Osteoblast (primary cell): ENCODE measurements around the gene SARDH. TPM values are rescaled to one million over a fixed set of nuclear protein-coding genes. Genes with fewer than 3 reads are reported as not detected.
A peak's percentile ranks its signal among the peaks of the same experiment; 100 is the strongest.

Experiments used
- DNase-seq: peaks from one replicate; pipeline ENCODE4 v3.0.0; 2011; ENCODE audit warnings: low spot score, mixed read lengths; ENCODE audit not compliant: insufficient read length; ENCODE audit errors: missing footprints
- H2AFZ ChIP-seq: 2 replicates; pipeline ENCODE4 v1.6.0; 2011; ENCODE audit warnings: mild to moderate bottlenecking, low read length
- H3K27ac ChIP-seq: 2 replicates; pipeline ENCODE4 v1.5.1; 2011; ENCODE audit warnings: mild to moderate bottlenecking, low read depth, low read length, moderate library complexity
- H3K27me3 ChIP-seq: 2 replicates; pipeline ENCODE4 v1.6.0; 2012; ENCODE audit warnings: mild to moderate bottlenecking, control low read depth, inconsistent platforms, low read length, moderate library complexity; ENCODE audit not compliant: insufficient read depth
- H3K36me3 ChIP-seq: 2 replicates; pipeline ENCODE4 v1.5.1; 2011; ENCODE audit warnings: mild to moderate bottlenecking, low read length, control low read depth, moderate library complexity; ENCODE audit not compliant: insufficient read depth
- H3K4me1 ChIP-seq: 2 replicates; pipeline ENCODE4 v1.5.1; 2011; ENCODE audit warnings: mild to moderate bottlenecking, low read length, control low read depth, moderate library complexity; ENCODE audit not compliant: insufficient read depth
- H3K4me2 ChIP-seq: 2 replicates; pipeline ENCODE4 v1.6.0; 2011; ENCODE audit warnings: mild to moderate bottlenecking, low read length; ENCODE audit not compliant: insufficient read depth
- H3K4me3 ChIP-seq: fragments of 200-600 bp; sonication (generic); 3 replicates; pipeline ENCODE4 v1.5.1; 2012; ENCODE audit warnings: mild to moderate bottlenecking, low read length, inconsistent platforms; ENCODE audit not compliant: insufficient read depth
- H3K79me2 ChIP-seq: 2 replicates; pipeline ENCODE4 v1.6.0; 2012; ENCODE audit warnings: mild to moderate bottlenecking, low read length, control low read depth, inconsistent platforms; ENCODE audit not compliant: insufficient read depth
- H3K9me3 ChIP-seq: 2 replicates; pipeline ENCODE4 v1.5.1; 2011; ENCODE audit warnings: low read depth, low read length, control low read depth
- H4K20me1 ChIP-seq: 2 replicates; pipeline ENCODE4 v1.6.0; 2012; ENCODE audit warnings: mild to moderate bottlenecking, low read length, control low read depth; ENCODE audit not compliant: insufficient read depth
- total RNA-seq: library from RNA; depleted of rRNA; stranded (reverse); fragments of >200 nt; gene quantifications from 2 replicates; pipeline ENCODE4 v1.2.3, GENCODE V29; 2012
- TF ChIP-seq, protein P1 (sequence below): IDR thresholded peaks from 2 replicates; pipeline ENCODE4 v1.5.1; 2011; ENCODE audit warnings: mild to moderate bottlenecking, low read depth, low read length, moderate library complexity; ENCODE audit errors: extremely low read depth

SARDH gene
- total RNA-seq, 1 donor: 5.4 TPM

DNA sequence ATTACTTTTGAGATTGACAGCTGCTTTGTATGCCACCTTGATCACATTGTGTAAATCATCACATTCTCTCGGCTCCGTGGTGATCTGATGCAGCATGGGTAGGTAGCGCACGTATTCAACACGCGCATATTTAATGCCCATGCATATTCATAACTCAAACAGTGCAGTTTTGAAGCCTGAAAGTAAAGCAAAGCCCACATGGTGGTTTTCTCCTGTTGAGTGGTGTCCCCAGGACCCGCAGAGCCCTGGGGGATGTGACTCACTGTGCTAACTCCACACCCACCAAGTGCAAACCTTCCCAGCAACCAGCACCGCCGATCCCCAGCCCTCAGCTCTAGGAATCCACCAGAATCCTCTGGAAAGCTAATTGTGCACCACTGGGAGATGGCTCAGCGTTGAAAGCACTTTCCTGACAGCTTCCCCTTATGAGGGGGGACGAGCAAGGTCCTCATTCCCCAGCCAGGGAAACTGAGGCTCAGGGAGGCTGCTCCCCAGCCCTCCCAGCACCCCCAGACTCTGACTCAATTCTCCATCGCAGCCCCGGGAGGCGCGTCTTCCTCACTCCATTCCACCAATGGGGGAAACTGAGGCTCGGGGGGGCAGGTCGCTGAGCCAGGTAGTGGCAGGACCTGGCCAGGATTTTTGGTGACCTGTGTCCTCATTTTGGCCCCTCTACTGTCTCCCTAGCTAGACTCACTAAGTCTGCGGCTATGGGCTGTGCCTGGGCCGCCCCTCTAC, 46.4 kb downstream of the SARDH start:
- Histone ChIP-seq H4K20me1 (no peaks in the 10 kb centered on the region), H3K27ac (no peak overlapping the region), H3K4me1 (peaks cover 11% of the 10 kb centered on the region), H3K9me3 (no peaks in the 10 kb centered on the region), H3K27me3 (no peaks in the 10 kb centered on the region), H3K4me3 (no peak overlapping the region), H2AFZ (no peak overlapping the region), H3K36me3 (no peaks in the 10 kb centered on the region), H3K4me2 (no peak overlapping the region), H3K79me2 (no peaks in the 10 kb centered on the region)
- peak; percentile 95 for DNase-seq
- TF ChIP-seq, protein P1, sequence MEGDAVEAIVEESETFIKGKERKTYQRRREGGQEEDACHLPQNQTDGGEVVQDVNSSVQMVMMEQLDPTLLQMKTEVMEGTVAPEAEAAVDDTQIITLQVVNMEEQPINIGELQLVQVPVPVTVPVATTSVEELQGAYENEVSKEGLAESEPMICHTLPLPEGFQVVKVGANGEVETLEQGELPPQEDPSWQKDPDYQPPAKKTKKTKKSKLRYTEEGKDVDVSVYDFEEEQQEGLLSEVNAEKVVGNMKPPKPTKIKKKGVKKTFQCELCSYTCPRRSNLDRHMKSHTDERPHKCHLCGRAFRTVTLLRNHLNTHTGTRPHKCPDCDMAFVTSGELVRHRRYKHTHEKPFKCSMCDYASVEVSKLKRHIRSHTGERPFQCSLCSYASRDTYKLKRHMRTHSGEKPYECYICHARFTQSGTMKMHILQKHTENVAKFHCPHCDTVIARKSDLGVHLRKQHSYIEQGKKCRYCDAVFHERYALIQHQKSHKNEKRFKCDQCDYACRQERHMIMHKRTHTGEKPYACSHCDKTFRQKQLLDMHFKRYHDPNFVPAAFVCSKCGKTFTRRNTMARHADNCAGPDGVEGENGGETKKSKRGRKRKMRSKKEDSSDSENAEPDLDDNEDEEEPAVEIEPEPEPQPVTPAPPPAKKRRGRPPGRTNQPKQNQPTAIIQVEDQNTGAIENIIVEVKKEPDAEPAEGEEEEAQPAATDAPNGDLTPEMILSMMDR: no peak

DNA sequence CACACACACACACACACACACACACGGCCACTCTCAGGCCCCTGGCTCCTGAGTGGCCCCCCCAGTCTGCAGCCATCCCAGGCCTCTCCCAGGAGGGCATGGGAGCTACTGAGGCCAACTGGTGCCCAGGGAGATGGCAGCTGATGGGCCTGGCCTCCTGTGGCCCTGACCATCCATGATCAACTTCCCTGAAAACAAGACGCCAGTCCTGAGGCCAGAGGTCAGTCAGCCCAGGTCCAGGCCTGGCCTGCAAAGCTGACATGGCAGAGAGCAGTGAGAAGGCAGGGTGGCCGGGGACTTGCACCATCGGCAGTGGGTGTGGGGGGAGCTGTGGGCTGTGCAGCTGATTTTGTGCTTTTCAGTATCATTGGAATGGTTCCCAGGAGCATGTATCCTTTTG, 47.0 kb downstream of the SARDH start:
- Histone ChIP-seq H2AFZ (no peak overlapping the region), H3K79me2 (no peaks in the 10 kb centered on the region), H3K9me3 (no peaks in the 10 kb centered on the region), H3K4me1 (peaks cover 11% of the 10 kb centered on the region), H3K4me2 (no peak overlapping the region), H4K20me1 (no peaks in the 10 kb centered on the region), H3K4me3 (no peak overlapping the region), H3K27ac (no peak overlapping the region), H3K36me3 (no peaks in the 10 kb centered on the region), H3K27me3 (no peaks in the 10 kb centered on the region)
- TF ChIP-seq, protein P1: no peak
- DNase-seq: no peak

DNA sequence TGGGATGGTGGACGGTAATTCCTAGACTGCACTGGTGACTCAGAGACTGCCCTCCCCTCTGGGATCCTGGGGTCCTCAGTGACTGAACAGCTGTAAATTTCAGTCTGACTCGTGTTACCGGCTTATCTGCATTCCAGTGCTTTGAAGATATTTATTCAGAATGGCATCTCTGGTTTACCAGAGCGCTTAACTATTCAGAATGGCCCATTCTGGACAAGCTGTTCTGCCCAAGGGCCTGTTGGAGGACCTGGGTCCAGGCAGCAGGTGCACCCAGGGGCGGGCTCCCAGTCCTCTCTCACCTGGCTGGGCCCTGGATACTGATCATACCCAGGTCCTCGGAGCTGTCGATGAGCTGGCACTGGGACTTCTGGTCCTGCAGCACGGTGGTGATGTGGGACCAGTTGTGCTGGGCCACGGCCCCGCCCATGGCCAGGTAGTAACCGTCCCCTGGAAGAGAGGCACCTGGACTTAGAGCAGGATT, 48.0 kb downstream of the SARDH start:
- Histone ChIP-seq H2AFZ (no peak overlapping the region), H3K4me3 (no peak overlapping the region), H3K79me2 (no peaks in the 10 kb centered on the region), H3K27ac (no peak overlapping the region), H3K4me2 (no peak overlapping the region), H4K20me1 (no peaks in the 10 kb centered on the region), H3K27me3 (no peaks in the 10 kb centered on the region), H3K36me3 (no peaks in the 10 kb centered on the region), H3K4me1 (peaks cover 11% of the 10 kb centered on the region), H3K9me3 (no peaks in the 10 kb centered on the region)
- TF ChIP-seq, protein P1: no peak
- DNase-seq: no peak

DNA sequence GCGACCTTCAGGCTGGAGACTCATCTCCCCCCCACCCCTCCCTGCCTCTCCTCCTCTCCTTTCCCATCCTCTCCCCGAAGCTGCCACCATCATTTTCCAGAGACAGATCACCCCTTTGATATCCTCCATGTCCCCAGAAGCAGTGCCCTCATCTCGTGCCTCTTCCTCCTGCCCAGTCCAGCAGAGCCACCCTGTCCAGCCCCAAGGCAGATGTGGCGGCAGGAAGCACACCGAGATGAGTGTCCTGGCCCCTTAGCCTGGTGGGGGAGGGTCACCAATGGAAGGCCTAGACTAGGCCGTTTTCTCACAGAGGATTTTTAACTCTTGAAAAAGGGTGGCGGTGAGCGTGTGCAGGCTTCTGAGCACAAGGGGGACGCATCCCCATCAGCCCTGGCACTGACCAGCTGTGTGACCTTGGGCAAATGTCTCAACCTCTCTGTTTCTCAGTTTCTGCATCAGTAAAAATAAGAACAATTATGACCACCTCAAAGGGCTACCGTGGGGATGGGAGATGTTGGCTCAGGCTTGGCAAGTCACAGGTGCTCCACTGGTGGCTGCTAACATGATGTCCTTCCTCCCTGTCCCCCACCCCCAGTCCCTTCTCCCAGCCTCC, 48.9 kb downstream of the SARDH start:
- Histone ChIP-seq H3K79me2 (no peaks in the 10 kb centered on the region), H3K27ac (no peak overlapping the region), H3K4me3 (no peak overlapping the region), H2AFZ (no peak overlapping the region), H3K9me3 (no peaks in the 10 kb centered on the region), H4K20me1 (no peaks in the 10 kb centered on the region), H3K27me3 (no peaks in the 10 kb centered on the region), H3K4me1 (peaks cover 11% of the 10 kb centered on the region), H3K4me2 (no peak overlapping the region), H3K36me3 (no peaks in the 10 kb centered on the region)
- TF ChIP-seq, protein P1: no peak
- no peak for DNase-seq
